NCI-H2227 (cell line): ENCODE results near the gene PRR5.

Source experiments
- DNase-seq: peaks from one replicate; lab custom pipeline; 2025; ENCODE audit not compliant: unreplicated experiment; lab: John Stamatoyannopoulos, UW

PRR5 gene

GRCh38 chr22:44752285-44753188, 50.5 kb downstream of the PRR5 start, which contains the start of gene ARHGAP8:
ARHGAP8 (plus strand) TSS chr22:44752575; CDS start chr22:44786528, 33,953 bp downstream.
- no peak for DNase-seq

- DNase-seq: no peak
Measured at GRCh38 chr22:44753189-44754042, 51.4 kb downstream of the PRR5 start.

- no peak for DNase-seq
Measured at GRCh38 chr22:44754998-44755397, 53.0 kb downstream of the PRR5 start.

- DNase-seq: no peak
Measured at GRCh38 chr22:44755417-44755816, 53.4 kb downstream of the PRR5 start.

GRCh38 chr22:44755956-44756361, 54.0 kb downstream of the PRR5 start:
- DNase-seq: no peak

- no peak for DNase-seq
Measured at GRCh38 chr22:44758344-44758973, 56.5 kb downstream of the PRR5 start.

- DNase-seq: no peak
Measured at GRCh38 chr22:44759001-44759400, 57.0 kb downstream of the PRR5 start.

GRCh38 chr22:44759430-44760310, 57.7 kb downstream of the PRR5 start:
- no peak for DNase-seq

- no peak for DNase-seq
Measured at GRCh38 chr22:44760476-44760875, 58.5 kb downstream of the PRR5 start.

GRCh38 chr22:44761025-44761424, 59.0 kb downstream of the PRR5 start:
- DNase-seq: no peak

- DNase-seq: no peak
Measured at GRCh38 chr22:44764373-44764772, 62.4 kb downstream of the PRR5 start.

- DNase-seq: no peak
Measured at GRCh38 chr22:44764974-44765373, 63.0 kb downstream of the PRR5 start.

- no peak for DNase-seq
Measured at GRCh38 chr22:44765571-44766285, 63.7 kb downstream of the PRR5 start.

- no peak for DNase-seq
Measured at GRCh38 chr22:44773082-44773481, 71.1 kb downstream of the PRR5 start.

- no peak for DNase-seq
Measured at GRCh38 chr22:44775862-44776261, 73.9 kb downstream of the PRR5 start.

- DNase-seq: no peak
Measured at GRCh38 chr22:44776605-44777363, 74.8 kb downstream of the PRR5 start.

GRCh38 chr22:44777364-44777755, 75.4 kb downstream of the PRR5 start:
- peak; percentile 11 for DNase-seq

GRCh38 chr22:44780876-44781449, 79.0 kb downstream of the PRR5 start:
- no peak for DNase-seq
